Measurements from ENCODE around the gene RTKN.

The RTKN gene

DNA sequence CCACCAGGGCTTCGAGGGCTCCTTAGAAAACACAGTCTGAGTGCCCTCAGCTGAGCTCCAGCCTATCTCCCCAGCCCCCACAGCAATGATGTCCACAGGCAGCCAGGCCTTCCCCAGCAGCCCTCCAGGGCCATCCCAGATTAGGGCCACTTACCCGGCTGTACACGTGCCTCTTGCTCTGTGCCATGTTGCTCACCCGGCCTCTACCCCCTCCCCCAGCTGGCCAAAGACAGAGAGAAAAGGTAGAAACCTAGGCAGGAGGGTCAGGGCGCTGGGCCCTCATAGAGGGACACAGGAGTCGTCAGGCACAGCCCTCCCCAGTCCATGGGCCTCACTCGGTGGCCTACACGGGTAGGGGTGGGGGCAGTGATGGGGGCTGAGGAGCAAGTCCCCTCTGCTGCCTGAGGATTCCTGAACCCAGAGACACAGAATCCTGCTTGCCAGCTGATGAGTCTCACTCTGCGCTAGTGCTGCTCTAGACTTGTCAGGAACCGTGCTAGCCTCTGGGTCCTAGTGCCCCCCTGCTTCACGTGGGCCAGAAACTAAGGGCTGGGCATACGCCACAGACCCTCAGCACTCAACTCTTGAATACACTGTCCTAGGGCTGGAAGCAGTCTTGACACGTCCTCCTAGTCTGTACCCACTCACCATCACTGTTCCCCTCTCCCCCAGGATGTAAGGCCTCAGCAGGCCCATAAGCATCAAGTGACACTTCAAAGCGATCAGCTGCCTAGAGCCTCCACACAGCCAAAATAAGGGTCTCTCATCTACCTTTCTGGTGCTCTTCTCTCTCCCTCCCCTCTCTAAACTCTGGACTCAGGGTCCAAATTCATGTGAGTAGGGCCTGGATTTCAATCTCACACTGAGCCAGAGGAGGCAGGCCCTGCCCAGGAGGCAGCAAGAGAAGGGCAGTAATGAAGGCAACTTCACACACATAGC, 61.6 kb downstream of the RTKN start, which contains the start of gene DCTN1:
Gene DCTN1 (minus strand): TSS at position 461 of the 939 bp plus-strand sequence. CDS start 274 bp downstream, at position 187.
- DNase-seq (ENCODE audit: low read depth in 2 of 2), result no peak

GRCh38 chr2:74378007-74378406, 63.7 kb downstream of the RTKN start:
- no peak for DNase-seq (ENCODE audit: low read depth in 2 of 2)

GRCh38 chr2:74375838-74376237, 65.9 kb downstream of the RTKN start:
- DNase-seq (ENCODE audit: low read depth in 2 of 2), result no peak
